GM11168 (cell line): ENCODE measurements around the gene UGT3A2.

Experiments
- in situ Hi-C: fragments of 300-500 bp; cut with MboI; formaldehyde crosslinking; loops from one replicate; pipeline ENCODE4 v1.12.0; 2022; ENCODE audit warnings: low sequenced_read_pairs; ENCODE audit not compliant: unreplicated experiment

The UGT3A2 gene

GRCh38 chr5:36066540-36067210 lies at the start of gene UGT3A2:
Gene UGT3A2, minus strand, starts transcription at chr5:36066882. Its CDS starts 93 bp downstream, at chr5:36066789.
- in situ Hi-C loops, result no loop called here

DNA sequence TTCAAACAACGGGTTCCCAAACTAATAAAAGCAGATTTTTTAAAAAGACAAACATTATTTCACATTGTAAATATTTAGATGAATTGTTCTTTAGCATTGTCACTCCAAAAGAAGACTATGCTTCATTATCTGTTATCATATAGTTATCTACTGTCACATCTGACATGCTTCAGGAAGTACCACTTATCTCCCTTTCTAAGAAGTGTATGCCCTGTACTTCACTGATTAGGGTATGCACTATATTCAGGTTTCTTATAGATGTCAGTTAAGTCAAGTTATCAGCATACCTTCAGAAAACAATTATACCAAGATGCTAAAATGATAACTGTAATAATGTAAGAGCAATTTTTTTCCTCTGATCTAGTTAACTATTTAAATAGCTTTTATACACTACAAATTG lies 44.6 kb upstream of the UGT3A2 start:
- in situ Hi-C loops, result no loop called here

GRCh38 chr5:36108758-36109460 lies 42.2 kb upstream of the UGT3A2 start:
- in situ Hi-C loops, result no loop called here

GRCh38 chr5:36105819-36106218 lies 39.1 kb upstream of the UGT3A2 start:
- in situ Hi-C loops, result no loop called here

DNA sequence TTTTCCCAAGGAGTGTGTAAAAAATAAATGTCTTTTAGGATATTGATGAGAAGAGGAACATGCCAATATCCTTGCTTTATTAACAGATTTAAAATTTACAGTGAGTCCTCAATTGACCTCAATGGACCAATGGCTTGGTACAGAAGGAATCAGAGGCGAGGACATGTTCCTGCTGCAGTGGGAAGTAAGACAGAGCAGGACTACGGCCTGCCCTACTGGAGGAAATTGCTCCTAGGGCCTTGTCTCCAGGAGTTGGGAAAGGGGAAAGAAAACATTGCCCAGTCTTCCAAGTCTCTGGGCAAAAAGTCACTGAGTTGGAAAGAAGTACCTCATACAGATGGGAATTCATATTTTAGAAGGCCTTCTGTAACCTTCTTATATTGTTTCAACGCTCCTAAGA lies 33.1 kb upstream of the UGT3A2 start:
- in situ Hi-C loops, result no loop called here

- in situ Hi-C loops, result no loop called here
Measured at GRCh38 chr5:36096486-36096885, 29.8 kb upstream of the UGT3A2 start.

DNA sequence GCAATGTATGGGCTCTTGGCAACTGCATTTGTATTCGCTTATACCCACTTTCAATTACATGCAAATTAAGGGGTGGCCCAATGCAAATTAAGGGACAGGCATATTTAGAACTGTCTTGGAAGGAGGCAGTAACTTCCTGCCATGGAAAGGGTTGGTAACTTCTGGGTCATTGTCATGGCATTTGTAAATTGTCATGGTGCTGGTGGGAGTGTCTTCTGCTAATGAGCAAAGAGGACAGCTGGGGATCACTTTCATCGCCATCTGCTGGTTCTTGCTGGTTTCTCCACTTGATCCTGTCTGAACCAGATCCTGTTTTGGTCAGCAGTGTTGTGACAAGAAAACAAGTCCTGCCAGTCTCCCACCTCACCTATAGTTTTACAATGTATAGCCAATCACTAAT lies 23.3 kb upstream of the UGT3A2 start:
- in situ Hi-C loops, result no loop called here

GRCh38 chr5:36079200-36079781 lies 12.6 kb upstream of the UGT3A2 start:
- in situ Hi-C loops, result no loop called here

DNA sequence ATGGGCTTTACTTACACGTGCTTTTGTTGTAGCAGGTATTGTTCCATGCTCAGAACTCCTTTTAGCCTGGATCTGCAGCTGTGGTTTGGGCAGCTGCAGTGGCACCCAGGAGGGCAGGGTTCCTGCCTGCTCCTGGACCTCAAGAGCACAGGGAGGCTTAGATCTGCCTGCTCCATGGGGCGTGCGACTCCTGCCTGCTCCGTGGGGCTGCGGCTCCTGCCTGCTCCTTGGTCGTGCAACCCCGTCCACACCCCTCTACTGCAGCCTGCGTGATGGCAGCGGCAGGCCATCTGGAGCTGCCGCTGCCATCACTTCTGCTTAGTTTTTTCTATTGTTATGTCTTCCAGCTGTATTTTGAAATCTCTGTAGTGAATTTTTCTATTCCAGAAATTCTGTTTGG lies 11.7 kb upstream of the UGT3A2 start:
- in situ Hi-C loops, result no loop called here

- in situ Hi-C loops, result no loop called here
Measured at GRCh38 chr5:36073595-36074216, 7.0 kb upstream of the UGT3A2 start.

GRCh38 chr5:36070687-36071571 lies 4.2 kb upstream of the UGT3A2 start:
- in situ Hi-C loops, result no loop called here

DNA sequence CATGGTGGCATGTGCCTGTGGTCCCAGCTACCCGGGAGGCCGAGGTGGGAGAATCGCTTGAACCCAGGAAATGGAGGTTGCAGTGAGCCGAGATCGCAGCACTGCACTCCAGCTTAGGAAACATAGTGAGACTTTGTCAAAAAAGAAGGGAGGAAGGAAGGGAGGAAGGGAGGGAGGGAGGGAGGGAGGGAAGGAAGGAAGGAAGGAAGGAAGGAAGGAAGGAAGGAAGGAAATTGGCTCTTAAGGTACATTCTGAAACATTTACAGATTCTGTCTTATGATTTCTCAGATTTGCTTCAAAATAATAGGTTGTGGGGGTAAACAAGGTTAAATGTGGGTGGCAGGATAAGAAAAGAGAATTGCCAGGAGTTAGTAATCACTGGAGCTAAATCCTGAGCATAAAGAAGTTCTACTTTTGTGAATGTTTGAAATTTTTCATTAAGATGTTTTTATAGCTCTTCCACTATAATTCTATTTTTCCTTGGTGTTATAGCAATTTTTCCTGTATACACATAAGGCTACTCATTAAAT lies 2.1 kb upstream of the UGT3A2 start:
- in situ Hi-C loops, result no loop called here

- in situ Hi-C loops, result no loop called here
Measured at GRCh38 chr5:36066001-36066539, 612 bp downstream of the UGT3A2 start.

GRCh38 chr5:36060420-36060887 lies 6.2 kb downstream of the UGT3A2 start:
- in situ Hi-C loops, result no loop called here

DNA sequence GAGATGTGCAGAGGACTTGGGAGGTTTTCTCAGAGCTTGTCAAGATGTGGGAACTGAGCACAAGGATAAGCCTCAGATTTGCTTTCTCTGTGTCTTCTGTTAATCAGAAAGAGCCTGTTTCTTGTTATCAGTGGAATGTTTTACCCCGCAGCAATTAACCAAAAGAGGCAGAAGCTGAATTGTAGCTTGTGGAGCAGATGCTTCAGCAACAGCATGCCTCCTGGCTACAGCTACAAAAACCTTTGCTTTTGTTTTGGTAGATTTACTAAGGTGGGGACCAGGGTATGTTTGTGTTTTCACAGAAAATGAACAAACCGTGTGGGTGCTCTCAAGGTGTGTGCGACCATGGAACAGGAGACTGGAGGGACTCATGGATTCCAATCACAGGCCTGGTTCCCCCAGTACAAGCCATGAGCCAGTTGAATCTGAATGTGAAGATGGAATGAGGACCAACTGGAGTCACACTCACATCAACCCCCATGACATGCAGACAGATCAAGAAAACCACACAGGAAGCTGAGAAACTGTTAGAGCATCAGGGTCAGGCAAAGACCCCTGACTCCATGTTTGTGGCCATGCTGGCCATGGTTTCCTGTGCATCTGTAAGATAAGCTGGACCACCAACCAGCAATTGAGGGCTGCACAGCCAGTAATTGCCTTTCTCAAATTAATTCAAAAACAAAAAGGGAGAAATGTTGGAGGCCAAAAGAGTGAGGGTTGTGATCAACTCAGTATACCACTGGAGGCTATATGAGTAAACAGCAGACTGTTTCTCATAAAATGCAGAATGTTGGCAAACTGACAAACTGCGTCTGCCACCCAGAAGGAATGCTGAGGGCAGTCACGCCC lies 6.9 kb downstream of the UGT3A2 start:
- in situ Hi-C loops, result no loop called here

DNA sequence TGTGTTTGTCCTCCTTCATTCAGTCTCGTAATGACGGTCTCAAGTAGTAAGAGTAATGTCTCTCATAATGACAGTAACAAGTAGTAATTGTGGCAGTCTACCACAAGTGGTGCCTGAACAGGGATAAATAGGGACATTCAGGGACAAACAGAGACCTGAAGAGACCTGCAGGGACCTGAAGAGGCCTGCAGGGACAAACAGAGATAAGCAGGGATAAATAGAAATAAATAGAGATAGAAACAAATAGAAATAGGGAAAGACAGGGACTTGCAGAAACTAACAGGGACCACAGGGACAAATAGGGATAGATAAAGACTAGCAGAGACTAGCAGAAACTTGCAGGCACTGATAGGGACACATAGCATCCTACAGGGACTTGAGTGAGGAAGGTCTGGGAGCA lies 7.9 kb downstream of the UGT3A2 start:
- in situ Hi-C loops, result no loop called here

GRCh38 chr5:36057386-36057785 lies 9.3 kb downstream of the UGT3A2 start:
- in situ Hi-C loops, result no loop called here

- in situ Hi-C loops, result no loop called here
Measured at GRCh38 chr5:36056422-36056821, 10.3 kb downstream of the UGT3A2 start.

- in situ Hi-C loops, result no loop called here
Measured at GRCh38 chr5:36055984-36056383, 10.7 kb downstream of the UGT3A2 start.
